Activated naive CD8-positive, alpha-beta T cell treated with anti-CD3 and anti-CD28 coated beads, Interleukin-2, amount 50 U/mL, for 16 hours (primary cell): ENCODE results near the gene ANKFY1.

ENCODE experiments used
- DNase-seq: peaks from one replicate; pipeline ENCODE4 v3.0.0-alpha.2; 2020; ENCODE audit warnings: low read depth, low spot score

ANKFY1 gene

DNA sequence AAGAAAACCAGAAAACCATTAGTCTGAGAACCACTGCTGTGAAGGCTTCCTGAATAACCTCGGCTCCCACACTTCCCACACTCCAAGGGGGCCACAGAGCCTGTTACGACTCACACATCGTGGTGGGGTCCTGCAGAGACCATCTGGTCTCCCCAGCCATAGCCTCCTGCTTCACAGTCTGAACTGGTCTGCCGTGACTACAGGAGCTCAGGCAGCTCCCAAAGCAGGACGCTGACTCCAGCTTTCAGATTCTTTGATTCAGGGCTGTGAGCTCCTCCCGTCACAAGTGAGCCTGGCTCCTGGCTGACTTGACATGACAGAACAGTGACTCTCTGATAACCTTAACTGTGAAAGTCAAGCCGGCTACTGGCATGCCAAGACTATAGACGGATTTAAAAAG lies 83.0 kb downstream of the ANKFY1 start:
- no peak for DNase-seq

- DNase-seq = no peak
These were observed 84.7 kb downstream of the ANKFY1 start for GRCh38 chr17:4179071-4179470.

- no peak for DNase-seq
These were observed 85.1 kb downstream of the ANKFY1 start for GRCh38 chr17:4178651-4179050.

- no peak for DNase-seq
These were observed 86.0 kb downstream of the ANKFY1 start for GRCh38 chr17:4177806-4178205.

GRCh38 chr17:4176808-4177472 lies 86.8 kb downstream of the ANKFY1 start:
- no peak for DNase-seq

GRCh38 chr17:4175921-4176807 lies 87.6 kb downstream of the ANKFY1 start:
- DNase-seq = no peak

GRCh38 chr17:4174556-4174955 lies 89.2 kb downstream of the ANKFY1 start:
- no peak for DNase-seq

DNA sequence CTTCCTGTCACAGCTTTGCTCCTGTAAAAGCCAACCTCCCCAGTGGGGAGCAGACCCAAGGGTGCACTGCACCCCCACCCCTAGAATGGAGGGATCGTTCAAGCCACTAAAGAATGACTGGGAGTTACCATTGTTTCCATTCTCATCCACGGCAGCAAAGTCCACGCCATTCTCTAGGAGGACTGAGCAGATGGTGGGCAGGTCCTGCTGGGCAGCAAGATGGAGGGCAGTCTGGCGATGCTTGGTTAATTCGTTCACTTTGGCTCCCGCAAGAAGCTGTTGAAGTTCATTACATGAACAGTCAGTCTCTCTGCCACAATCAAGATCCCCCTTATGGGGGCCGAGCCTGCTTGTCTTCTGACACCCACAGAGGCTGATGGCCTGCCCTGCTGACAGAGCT lies 90.0 kb downstream of the ANKFY1 start:
- DNase-seq = no peak

DNA sequence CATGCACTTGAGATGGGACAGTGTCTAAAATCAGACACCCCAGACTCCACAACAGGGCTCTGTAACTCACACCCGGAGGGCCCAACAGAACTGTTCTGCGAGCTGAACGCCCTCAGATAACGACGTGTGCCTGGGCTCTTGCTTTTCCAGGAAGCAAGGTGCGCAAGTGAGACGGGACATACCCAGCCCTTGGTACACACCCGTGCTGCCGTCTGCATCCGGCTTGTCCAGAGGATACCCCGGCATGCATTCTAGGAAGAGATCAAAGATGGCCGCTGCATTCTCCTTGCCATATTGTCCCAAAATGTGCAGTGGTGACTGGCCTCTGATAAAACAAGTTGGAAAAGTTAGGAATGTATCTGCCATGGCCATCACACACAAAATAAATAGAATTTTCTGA lies 91.4 kb downstream of the ANKFY1 start:
- DNase-seq = no peak

DNA sequence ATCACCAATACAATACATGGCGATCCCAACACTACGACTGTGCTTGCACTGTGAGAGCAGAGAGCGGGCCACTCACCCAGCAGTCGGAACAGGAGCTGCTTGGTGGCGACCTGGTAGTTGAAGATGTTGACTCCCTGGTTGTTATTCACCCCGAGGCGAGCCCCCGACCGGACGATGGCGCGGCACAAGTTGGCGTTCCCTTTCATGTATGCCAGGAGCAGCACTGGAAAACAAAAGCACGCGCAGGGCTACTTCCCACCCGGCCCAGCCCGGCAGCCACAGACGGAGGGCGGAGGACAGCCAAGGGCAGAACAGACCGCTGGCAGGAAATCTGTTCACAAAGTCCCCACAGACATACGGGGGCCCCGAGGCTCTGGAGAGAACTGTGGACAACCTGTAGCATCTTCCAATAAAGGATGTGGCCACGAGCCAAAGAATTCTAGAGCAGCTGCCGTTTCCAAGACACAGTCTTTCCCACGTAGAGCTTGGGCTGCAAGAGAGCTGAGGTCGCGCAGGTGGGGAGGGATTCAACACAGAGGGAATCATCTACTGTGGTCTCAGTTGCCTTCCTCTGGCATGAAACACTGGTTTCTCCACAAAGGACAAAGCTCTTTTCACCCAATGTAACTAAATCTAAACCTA lies 93.0 kb downstream of the ANKFY1 start:
- DNase-seq = no peak

GRCh38 chr17:4167786-4168185 lies 96.0 kb downstream of the ANKFY1 start:
- DNase-seq = no peak

- no peak for DNase-seq
These were observed 97.4 kb downstream of the ANKFY1 start for GRCh38 chr17:4166419-4166818.

- no peak for DNase-seq
These were observed 98.3 kb downstream of the ANKFY1 start for GRCh38 chr17:4165301-4166010.

GRCh38 chr17:4163951-4164350 lies 99.8 kb downstream of the ANKFY1 start:
- DNase-seq = no peak

DNA sequence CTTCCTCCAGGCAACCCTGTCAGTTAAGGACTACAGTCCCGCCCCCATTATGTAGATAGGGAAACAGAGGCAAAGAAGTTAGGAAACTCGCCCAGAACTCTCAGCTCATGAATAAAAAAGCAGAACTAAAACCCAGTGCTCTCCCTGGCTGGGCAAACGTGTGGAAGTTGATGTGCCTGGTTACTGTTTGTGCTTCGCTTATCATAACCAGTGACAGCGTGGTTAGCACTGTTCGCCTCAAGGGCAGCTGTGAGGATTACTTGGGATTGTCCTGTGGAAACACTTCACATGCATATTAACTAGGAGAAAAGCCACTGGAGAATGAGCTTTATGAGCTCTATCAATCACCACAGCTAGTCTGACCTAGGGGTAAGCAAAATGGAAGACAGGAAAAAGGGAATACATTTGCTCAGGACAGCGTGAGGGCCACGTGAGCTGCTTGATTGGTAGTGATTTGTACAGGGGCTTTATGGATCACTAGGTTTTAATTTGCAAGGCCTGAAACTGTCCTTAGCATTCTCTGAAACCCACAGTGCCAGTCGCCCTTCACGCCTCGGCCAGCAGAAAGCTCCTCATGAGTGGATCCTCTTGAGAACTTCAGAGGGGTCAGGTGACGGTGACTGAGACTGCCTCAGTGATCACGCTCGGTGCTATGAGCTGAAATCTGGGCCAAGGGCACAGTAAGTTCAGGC lies 100.9 kb downstream of the ANKFY1 start:
- DNase-seq = no peak

- no peak for DNase-seq
These were observed 101.5 kb downstream of the ANKFY1 start for GRCh38 chr17:4162321-4162720.

GRCh38 chr17:4161967-4162305 lies 101.8 kb downstream of the ANKFY1 start:
- DNase-seq = no peak

GRCh38 chr17:4161192-4161966 lies 102.4 kb downstream of the ANKFY1 start:
- DNase-seq = no peak

GRCh38 chr17:4160294-4160859 lies 103.4 kb downstream of the ANKFY1 start:
- DNase-seq = no peak

DNA sequence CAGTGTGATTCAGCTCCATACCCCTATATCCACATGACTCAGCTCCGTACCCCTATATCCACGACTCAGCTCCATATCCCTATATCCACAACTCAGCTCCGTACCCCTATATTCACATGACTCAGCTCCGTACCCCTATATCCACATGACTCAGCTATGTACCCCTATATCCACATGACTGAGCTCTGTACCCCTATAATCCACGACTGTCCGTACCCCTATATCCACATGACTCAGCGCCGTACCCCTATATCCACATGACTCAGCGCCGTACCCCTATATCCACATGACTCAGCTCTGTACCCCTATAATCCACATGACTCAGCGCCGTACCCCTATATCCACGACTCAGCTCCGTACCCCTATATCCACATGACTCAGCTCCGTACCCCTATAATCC lies 104.0 kb downstream of the ANKFY1 start:
- no peak for DNase-seq
